T-helper 2 cell treated with Interferon-gamma antibody and Interleukin-4, amounts not matched to agents 100 ng/mL and 5 ng/mL, for 36 hours (primary cell): ENCODE results near the gene KRT85. TPM values are rescaled to one million over a fixed set of nuclear protein-coding genes. Genes with fewer than 3 reads are reported as not detected.

ENCODE experiments used
- intact Hi-C: fragments of 100-400 bp; cut with micrococcal nuclease; formaldehyde crosslinking; loops from one replicate; pipeline ENCODE4 v1.15.1; 2023
- total RNA-seq: library from RNA; stranded (reverse); gene quantifications from 2 replicates; pipeline ENCODE4 v1.2.3, GENCODE V29; 2022

KRT85 gene
- total RNA-seq, 1 donor from 2014 or later: not detected

DNA sequence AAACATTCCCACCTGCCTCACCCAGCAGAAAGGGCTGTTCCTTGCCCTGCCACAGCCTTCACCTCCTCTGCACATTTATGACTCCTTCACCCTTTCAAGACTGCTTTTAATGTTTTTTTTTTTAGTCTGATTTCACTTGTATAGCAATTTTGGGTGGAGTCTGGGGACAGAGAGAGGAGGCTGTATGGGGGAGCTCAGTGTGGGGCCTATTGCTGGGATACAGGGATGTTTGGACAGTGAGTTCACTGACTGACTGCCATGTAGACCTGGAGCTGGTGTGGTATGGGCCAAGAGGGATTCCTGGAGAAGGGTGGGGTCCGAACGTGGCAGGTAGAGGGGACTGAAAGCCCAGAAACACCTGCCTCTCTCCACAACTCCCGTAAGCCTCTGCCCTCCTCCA, 1.9 kb upstream of the KRT85 start:
- intact Hi-C loops: no loop called here

DNA sequence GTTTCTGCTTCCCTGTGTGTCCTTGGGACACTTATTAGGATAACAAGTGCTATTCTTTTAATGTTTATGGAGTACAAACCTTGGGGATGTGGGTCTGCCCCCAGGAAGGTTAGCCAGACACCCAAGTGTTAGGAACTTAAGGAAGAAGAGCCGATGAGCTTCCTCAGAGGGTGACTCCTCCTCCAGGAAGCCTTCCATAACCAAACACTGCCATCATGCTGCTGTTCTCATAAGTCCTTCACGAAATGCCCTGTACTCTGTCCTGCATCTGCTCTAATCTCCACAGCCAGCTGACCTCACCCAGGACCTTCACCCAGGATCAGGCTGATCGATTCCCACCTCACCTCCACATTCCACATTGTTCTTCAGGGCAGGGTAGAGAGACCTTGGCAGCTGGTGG, 1.2 kb upstream of the KRT85 start:
- intact Hi-C loops: no loop called here

DNA sequence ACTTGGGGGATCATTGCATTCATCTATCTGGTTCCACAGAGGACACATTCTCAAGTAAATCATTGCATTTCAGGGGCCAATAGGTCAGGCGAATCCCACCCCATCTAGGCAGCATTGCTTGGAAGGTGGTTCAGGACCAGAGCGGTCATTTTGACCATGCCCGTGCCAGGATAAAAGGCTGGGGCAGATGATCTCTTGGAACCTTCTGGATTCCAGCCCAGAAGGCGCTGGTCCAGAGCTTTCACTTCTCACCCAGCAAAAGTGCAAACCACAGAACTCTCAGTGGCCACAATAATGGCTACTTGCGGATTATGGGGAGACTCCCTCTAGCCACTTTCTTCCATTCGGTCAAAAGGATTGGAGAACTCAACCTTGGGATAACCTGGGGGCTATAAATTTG, 595 bp upstream of the KRT85 start:
- intact Hi-C loops: no loop called here

DNA sequence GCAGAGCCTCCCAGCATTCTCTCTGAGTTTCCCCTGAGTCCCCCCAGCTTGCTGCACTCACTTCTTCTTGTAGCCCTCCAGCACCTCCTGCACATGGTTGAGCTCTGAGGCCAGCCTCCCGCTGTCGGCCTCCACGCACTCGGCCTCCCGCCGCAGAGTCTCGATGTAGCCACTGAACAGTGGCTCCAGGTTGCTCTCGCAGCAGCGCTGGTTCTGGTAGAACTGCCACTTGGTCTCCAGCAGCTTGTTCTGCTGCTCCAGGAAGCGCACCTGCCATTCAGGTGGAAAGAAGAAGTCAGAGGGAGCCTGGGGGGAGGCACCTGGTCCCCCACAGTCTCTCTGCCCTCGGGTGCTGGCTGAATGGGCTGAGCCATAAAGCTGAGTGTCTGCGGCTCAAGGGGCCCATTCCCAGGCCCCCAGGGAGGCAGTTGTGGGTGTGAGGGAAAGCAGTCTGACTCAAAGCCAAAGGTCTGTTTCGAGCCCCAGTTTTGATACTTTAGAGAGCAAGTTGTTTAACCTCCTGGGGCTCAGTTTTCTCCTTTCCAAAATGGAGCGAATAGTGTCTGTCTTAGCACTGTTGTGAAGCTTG, 2.3 kb downstream of the KRT85 start:
- intact Hi-C loops: no loop called here

DNA sequence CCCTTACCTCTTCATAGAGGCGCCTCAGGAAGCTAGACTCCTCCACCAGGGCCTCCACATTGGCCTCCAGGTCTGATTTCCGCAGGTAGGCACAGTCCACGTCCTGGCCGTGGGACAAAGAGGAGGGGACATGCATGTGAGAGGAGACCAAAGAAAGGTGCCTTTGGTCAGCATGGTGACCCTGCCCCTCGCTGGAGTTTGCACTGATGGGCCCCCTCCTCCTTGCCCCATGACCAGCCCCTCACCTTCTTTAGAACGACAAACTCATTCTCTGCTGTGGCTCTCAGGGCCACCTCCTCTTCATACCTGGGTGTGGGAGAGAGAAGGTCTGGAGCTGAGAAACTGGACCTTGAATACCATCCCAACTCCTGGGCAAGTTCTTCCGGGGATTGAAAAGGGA, 3.2 kb downstream of the KRT85 start:
- intact Hi-C loops: no loop called here

DNA sequence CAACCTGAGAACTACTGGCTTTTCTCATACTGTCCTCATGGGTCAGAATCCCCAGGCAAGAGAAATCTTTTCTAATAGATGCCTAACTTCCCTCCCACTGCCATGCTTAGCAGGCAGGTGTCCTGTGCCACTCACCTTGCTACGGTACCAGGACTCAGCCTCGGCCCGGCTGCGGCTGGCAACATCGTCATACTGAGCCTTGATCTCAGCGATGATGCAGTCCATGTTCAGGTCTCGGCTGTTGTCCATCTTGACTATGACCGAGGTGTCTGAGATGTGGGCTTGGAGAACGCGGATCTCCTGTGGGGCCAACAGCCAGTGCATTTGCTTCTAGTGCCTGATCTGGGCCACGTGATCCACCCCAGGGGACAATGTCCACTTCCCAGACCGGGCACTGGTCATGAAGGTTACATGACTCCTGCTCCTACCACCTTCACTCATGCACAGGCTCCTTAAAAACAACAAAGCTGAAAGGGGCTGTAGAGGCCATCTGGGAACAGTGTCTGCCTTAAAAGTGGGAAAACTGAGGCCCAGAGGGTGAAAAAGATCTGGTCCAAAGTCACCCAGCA, 4.1 kb downstream of the KRT85 start:
- intact Hi-C loops: no loop called here

DNA sequence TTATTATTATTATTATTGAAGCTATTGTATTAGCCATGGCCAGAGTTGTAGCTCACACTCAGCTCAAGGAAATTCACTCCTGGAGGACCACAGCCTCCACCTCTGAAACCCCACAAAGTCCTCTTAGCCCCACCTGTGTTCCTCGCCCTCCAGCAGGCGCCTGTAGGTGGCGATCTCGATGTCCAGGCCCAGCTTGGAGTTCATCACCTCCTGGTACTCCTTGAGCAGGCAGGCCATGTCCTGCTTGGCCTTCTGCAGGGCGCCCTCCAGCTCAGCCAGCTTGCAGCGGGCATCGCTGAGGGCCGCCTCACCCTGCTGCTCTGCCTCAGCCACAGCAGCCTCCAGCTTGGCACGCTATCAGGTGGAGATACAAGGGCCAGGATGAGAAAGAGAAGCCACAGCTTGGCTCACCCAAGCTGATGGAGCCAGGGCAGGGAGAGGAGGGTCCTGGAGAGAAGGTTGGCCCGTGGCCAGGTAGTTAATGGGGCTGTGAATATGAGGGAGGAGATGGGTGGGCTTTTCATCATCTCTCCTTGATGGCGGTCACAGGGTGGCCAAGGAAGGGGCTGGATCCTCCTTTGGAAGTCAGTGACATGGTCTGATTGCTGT, 5.1 kb downstream of the KRT85 start:
- intact Hi-C loops: no loop called here

DNA sequence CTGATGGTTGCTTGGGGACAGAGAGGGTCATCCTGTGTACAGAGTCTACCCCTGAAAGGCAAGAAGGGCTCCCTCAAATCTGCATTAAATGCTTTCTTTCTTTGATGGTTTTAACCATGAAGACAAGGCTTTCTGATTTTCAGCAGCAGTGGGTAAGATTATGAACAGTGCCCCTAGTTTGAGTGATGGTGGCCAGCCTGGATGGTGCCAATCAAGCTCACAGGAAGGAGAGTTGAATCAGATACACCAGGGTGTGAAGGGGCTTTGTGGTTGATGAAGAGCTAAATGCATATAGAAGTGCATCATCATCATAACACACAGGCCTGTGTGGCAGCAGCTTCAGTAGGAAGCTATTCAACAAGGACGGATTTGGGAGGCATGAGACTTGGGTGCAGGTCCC, 5.7 kb downstream of the KRT85 start:
- intact Hi-C loops: no loop called here

DNA sequence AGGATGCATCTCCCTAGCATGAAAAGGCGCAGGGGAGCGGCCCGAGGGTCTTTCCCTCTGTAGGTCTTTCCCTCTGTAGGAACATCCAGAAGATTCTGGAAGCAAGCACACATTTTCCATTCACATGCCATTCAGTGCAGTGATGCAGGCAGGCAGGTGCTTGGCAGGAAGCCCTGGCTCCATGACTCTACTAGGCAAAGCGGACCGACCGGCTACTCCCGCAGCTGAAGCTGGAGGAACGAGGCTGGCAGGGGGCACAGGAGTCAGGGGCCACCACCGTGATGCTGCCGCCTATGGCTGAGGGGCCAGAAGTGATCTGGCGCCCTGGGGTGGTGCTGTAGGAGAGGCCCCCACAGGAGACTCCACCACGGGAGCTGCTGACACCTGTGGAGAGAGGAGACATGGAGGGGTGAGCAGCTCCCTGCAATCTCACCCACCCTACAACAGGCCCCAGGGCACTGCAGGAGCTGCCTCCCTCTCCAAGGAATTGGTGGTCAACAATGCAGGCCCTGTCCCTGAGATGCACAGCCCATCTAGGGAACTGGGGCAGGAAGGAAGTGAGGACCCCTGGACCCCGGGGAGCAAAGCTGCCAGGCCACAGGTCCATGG, 6.5 kb downstream of the KRT85 start:
- intact Hi-C loops: no loop called here

DNA sequence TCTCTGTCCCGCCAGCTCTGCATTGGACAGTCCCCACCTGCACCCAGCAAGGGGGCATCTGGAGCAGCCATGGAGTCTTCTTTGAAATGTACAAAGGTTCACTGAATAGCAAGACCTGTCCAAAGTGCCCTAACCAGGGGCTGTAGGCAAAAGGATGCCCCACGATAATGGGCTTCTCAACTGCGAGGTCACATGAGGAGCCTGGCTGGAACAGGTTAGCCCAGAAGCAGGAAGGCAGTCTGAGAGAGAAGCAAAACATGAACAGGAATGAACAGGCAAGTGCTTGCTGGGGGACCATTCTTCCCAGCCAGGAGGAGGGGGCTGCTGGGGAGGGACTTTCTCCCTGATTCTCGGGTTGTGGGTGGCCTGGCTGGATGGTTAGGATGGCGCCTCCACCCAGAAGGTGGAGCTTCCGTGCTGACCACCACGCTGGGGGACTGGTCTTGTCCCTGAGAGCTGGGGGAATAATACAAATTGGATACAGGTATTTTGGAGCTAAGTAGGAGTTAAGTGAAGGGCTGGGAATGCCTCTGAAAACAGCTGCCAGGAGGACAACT, 7.1 kb downstream of the KRT85 start:
- intact Hi-C loops: no loop called here

DNA sequence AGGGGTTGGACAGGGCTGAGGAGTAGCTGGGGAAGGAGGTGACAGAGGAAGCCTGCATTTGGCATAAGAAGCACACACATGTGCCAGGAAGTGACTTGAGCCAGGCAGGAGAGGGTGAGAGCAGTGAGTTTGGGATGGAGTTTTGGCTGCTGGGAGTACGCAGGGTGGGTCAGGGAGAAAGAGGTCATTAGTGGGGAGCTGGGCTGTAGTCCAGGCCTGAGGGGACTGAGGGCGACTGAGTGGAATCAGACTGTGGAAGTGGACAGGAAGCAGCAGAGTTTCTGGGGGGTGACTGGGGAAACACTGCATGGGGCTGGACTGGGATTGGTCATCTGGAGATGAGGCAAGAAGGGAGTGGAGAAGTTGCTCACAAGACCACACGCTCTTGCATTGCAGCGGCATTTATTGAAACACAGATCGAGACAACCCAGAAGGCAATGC, 7.6 kb downstream of the KRT85 start:
- intact Hi-C loops: no loop called here

DNA sequence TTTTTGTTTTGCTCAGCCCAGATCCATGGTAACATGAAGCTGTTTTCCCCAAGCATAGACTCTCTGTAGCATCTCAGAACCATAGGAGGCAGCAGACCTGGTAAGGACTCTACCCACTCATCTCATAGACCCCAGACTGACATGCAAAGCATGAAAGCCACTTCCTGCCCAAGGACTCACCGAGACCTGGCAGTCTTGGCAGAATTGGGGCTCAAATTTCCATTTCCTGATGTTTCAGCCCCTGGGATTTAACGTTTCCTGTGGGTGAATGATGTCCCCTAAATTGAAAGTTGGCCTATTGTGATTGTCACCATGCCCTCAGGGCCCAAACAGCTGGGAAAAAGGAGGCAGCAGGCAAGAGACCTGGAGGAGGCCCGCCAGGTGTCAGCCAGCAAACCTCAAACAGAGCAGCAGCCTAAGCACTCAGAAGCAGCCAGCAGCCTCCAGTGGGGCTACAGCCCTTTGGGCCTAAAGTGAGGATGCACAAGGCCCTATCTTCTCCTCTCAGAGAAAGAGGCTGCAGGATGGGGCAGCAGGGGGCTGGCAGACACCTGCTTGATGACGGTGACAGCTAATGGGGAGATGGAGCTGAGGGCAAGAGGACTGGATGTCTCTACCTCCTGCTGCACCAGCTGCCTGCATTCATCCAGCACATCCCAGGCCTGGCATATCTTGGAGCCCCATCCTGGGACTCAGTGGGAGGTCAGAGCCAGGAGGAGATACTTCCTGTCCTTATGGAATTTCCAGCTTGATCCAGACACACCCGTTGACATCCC, 8.5 kb downstream of the KRT85 start:
- intact Hi-C loops: no loop called here

DNA sequence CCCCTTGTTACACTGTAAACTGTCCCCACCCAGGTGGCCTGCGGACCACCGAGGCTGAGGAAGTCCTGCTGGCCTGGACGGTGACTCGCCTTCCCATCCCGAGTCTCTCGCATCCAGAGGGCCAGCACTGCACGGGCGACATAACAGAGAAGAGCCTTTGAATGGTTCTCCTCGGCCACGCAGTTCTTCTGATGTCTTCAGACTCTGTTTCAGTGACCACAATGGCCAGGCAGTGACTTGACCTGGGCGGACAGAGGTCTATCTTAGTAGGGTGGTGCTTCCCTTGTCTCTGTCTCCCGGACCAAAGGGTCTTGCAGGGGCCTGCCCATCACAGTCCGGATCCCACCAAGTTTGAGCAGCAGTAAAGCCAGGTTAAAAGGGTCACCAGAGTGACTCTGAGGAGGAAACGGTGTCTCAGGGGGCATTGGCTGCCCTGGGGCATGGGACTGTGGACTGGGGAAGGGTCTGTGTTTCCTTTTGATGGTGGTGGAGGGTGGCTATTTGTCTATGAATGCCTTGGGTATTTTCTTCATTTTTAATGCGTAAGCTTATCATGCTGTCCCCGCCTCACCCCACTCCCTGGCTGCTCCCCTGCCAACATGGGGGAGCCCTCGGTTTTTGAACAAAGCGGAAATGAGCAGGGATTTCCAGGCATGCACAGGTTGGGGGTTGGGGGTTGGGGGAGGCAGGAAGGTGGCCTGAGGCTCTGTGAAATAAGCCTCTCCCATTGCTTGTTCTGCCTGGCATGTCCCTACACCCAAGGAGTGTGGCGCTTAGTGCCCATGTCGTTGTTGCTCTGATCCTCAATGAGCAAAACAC, 10.3 kb downstream of the KRT85 start:
- intact Hi-C loops: no loop called here

DNA sequence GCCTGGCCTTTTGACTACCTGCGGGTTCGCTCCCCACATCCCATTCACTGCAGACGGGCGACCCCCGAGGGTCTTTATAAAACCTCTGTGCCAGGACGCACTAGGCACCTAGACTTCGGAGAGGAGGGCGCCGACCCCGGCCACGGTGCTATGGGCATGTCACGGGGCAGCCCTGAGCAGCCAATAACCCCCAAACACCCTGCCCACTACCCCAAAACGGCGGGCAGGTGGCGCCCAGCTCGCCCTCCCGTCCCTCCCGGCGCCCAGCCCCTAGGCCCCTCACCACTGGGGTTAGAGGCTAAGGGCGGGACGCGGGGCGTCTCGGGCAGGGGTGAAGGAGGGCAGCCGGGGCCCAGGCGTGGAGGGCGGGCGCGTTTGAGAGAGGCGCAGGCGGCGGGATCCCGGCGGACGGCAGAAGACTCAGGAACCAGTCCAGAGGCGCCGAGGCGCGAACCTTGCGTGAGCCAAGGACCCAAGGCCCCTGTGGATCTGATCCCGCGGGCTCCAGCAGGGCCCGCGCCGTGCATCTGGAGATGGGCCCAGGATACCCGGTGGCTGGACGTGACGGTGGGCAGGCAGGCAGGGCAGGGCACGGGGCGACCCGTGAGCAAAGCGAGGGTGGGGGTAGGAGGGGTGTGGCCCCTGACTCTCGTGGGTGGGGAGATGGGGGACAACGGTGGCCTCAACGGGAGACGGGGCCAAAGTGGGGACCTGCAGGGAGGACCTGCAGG, 11.1 kb downstream of the KRT85 start:
- intact Hi-C loops: no loop called here

DNA sequence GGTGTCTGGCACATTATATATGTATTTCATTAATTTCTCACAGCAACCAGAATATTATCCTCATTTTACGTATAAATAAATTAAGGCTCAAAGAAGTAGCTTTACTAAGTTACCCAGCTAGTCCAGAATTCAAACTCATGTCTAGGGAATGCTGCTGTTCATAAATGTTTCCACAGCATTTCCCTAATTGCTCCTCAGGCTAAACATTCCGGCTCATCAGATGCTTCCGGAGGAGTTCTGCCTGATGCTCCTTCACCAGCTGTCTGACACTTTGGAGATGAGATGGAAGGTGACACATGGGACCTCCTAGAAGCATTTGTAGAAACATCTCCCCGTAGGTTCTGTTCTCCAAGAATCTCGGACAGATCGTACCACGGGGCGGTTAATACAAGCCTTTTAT, 12.1 kb downstream of the KRT85 start:
- intact Hi-C loops: no loop called here

DNA sequence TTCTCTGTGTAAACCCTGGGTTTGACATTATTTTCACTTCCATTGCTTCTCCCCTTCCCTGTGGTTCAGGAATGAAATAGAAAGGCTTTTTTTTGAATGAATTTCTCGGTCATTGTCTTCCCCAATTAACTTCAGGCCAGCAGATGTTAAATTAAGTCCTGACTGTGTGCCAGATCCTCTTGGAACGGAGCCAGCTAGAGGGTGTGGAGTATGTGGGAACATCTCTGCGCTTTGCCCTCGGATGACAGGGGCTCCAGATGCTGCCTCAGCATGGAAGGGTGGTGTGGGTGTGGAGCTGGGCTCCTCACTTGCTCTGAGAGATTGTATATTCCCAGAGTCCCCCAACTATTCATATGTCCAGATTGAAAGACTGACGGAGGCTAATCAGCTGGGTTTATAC, 13.1 kb downstream of the KRT85 start:
- intact Hi-C loops: no loop called here

DNA sequence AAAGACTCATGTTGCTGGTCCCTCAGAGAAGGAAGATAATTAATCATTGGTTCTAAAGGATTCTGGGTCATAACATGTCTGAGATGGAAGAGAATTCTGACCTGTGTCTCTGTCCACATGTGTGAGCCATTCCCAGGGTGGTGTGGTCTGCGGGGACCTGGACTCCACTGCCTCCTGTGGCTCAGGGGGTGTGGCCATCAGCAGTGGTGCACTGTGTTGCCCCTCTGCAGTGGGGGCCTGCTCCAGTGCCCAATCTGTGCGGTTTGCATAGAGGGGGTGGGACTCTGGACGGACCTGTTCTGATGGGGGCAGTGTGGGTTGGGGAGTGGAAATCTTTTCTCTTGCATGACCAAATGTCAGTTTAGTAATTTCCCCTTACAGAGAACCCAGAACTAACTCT, 13.5 kb downstream of the KRT85 start:
- intact Hi-C loops: no loop called here

DNA sequence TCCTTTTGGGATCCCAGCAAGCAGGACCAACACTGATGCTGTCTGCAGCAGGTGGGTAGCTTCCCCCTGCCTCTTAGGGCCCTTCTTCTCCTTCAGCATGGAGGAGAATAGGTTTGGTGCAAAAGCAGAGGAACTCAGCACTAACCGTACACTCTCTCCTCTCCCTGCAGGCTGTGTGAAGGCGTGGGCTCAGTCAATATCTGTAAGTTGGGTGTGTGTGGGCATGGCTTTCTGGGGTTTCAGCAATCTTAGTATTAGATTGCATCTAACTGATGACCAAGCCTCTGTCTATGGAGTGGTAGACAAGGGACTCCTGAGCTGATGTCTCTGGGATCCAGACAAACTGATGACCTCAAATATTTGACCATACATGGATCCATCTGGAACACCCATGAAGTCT, 14.3 kb downstream of the KRT85 start:
- intact Hi-C loops: no loop called here

DNA sequence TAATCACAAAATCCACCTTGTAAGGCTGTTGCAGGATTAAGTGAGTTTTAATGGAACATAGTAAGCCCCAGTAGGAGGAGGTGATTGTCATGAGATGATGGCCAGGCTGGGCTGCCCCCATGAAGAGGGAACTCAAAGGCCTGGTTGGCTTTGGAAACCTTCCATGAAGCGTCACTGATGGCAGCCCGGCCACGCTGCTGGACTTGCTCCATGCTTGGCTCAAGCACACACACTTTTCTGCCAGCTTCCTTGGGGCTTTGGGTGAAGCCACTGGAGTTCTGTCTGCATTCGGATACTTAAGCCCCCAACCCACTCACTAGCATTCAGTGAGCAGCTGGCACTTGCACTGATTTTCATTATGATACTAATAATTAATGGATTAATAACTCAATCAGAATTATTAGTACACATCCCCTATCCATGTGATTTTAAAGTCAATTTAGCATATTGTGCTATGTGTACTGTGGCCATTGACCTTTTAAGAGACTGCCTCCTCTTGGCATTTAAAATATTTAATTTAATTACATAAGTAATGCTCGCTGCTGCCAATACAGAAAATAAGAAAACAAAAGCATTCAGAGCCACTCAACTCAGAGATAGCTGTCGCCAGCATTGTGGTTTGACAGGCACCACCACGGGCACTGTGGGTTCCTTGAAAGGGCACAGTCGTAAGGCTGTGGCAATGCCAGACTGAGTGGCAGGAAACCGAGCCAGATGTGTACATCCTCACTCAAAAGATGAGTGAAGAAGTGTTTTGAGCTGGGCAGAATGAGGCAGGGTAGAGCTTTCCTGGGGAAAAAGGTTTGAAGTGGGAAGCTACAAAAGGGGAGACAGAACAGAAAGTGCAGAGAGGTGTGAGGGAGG, 15.9 kb downstream of the KRT85 start:
- intact Hi-C loops: no loop called here
